ENCODE results near the gene THSD1. TPM values are rescaled to one million over a fixed set of nuclear protein-coding genes. Genes with fewer than 3 reads are reported as not detected.

The THSD1 gene
- polyA plus RNA-seq, 1 of the 3 experiments (the other 2 are of a cell fraction), result 8.9 TPM

DNA sequence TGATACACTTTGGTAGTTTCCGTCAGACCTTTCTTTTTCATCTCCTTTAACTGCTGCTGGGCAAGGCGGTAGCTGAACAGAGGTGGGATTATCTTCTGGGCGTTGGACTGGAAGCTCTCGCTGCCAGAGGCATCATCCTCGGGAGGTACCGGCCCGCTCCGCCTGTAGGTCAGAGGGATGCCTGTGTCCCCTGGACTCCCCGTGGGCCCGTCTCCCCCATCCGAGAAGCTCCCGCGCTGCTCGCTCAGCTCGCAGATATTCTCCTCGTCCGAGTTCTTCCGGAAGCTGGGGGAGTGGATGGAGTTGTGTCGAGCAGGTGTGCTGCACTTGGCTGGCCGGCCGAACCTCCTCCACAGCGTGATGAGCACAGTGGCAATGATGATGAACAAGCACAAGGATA, 27.7 kb downstream of the THSD1 start:
- H3K9ac ChIP-seq, result no peak overlapping the region
- H3K4me1 ChIP-seq (ENCODE audit: control insufficient read depth in 1 of 2, insufficient read depth in 2 of 2, low read depth in 1 of 2, low read length in 1 of 2), result no peaks in the 10 kb centered on the region
- no peaks in the 10 kb centered on the region for H3K9me3 ChIP-seq
- H3F3A ChIP-seq (replicated peaks; ENCODE audit: insufficient read depth), result peaks cover 6% of the 10 kb centered on the region
- TF ChIP-seq JUND (IDR thresholded peaks at IDR 0.05) (no peak), EP300 (IDR thresholded peaks at IDR 0.05; ENCODE audit: borderline replicate concordance in 1 of 2, low read depth in 1 of 2, low read length in 1 of 2) (no peak)
- TF ChIP-seq, protein P1, sequence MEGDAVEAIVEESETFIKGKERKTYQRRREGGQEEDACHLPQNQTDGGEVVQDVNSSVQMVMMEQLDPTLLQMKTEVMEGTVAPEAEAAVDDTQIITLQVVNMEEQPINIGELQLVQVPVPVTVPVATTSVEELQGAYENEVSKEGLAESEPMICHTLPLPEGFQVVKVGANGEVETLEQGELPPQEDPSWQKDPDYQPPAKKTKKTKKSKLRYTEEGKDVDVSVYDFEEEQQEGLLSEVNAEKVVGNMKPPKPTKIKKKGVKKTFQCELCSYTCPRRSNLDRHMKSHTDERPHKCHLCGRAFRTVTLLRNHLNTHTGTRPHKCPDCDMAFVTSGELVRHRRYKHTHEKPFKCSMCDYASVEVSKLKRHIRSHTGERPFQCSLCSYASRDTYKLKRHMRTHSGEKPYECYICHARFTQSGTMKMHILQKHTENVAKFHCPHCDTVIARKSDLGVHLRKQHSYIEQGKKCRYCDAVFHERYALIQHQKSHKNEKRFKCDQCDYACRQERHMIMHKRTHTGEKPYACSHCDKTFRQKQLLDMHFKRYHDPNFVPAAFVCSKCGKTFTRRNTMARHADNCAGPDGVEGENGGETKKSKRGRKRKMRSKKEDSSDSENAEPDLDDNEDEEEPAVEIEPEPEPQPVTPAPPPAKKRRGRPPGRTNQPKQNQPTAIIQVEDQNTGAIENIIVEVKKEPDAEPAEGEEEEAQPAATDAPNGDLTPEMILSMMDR (IDR thresholded peaks at IDR 0.05), result no peak
- 97% methylated on average over 22 of the region's 22 CpGs for WGBS (ENCODE audit: low lambda C conversion rate)
- H3K4me3 ChIP-seq (ENCODE audit: low read depth in 2 of 2, low read length in 1 of 2), result no peak overlapping the region
- H3K36me3 ChIP-seq (replicated peaks in 1 of 2; ENCODE audit: control insufficient read depth in 1 of 2, insufficient read depth in 2 of 2, low read length in 1 of 2), result no peaks in the 10 kb centered on the region
- ChIA-PET POLR2A (no interaction called here), CTCF (interaction anchor here (1.0 kb wide), 1 partner anchor 73 kb away, joined by 4 read pairs; no protein-coding TSS in a partner anchor)
- no peaks in the 10 kb centered on the region for H3K27me3 ChIP-seq (ENCODE audit: insufficient read depth)
- no peaks in the 10 kb centered on the region for H4K20me1 ChIP-seq (ENCODE audit: insufficient read depth)
- no peak overlapping the region for H3K27ac ChIP-seq (ENCODE audit: low read depth in 2 of 2, low read length in 1 of 2)
- DNase-seq, result no peak
- H2AFZ ChIP-seq (ENCODE audit: low read depth), result no peak overlapping the region
- no peak overlapping the region for H3K4me2 ChIP-seq
- H3K79me2 ChIP-seq (ENCODE audit: insufficient read depth), result no peaks in the 10 kb centered on the region; the same call in 1 of the 2 replicates
- no peaks in the 10 kb centered on the region for H3K9me2 ChIP-seq

DNA sequence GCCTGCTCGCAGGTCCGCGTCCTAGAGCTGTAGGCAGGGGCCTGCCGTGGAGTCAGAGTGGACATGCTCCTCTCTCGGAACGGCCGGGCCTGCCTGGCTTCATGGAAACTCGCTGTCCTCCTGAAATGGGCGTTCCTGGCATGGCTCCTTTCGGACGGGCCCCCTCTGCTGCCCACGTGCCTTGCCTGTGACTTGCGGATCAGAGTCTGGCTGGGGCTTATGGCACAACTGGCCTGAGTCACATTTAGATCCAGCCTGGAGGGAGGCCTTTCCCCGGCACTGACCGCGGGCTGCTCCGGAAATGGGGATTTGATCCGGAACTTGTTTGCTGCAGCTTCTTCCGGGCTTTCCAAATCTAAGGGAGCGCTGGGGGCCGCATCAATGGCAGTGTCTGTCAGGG, 28.1 kb downstream of the THSD1 start:
- ChIA-PET CTCF (interaction anchor here (1.0 kb wide), 1 partner anchor 73 kb away, joined by 4 read pairs; no protein-coding TSS in a partner anchor), POLR2A (no interaction called here)
- Histone ChIP-seq H3K9me2 (no peaks in the 10 kb centered on the region), H3F3A (replicated peaks; ENCODE audit: insufficient read depth) (peaks cover 6% of the 10 kb centered on the region), H3K4me2 (no peak overlapping the region), H3K9me3 (no peaks in the 10 kb centered on the region), H3K27me3 (ENCODE audit: insufficient read depth) (no peaks in the 10 kb centered on the region), H3K27ac (ENCODE audit: low read depth in 2 of 2, low read length in 1 of 2) (no peak overlapping the region), H4K20me1 (ENCODE audit: insufficient read depth) (no peaks in the 10 kb centered on the region), H3K4me3 (ENCODE audit: low read depth in 2 of 2, low read length in 1 of 2) (no peak overlapping the region), H3K36me3 (replicated peaks in 1 of 2; ENCODE audit: control insufficient read depth in 1 of 2, insufficient read depth in 2 of 2, low read length in 1 of 2) (no peaks in the 10 kb centered on the region), H3K9ac (no peak overlapping the region), H3K79me2 (ENCODE audit: insufficient read depth) (no peaks in the 10 kb centered on the region; the same call in 1 of the 2 replicates), H3K4me1 (ENCODE audit: control insufficient read depth in 1 of 2, insufficient read depth in 2 of 2, low read depth in 1 of 2, low read length in 1 of 2) (no peaks in the 10 kb centered on the region), H2AFZ (ENCODE audit: low read depth) (no peak overlapping the region)
- 97% methylated on average over 13 of the region's 21 CpGs for WGBS (ENCODE audit: low lambda C conversion rate)
- DNase-seq, result no peak
- TF ChIP-seq FOXM1 (IDR thresholded peaks at IDR 0.05; ENCODE audit: low read depth) (no peak), NRF1 (IDR thresholded peaks at IDR 0.05; ENCODE audit: low read depth, low read length) (no peak), FOXJ3 (CRISPR knock-in tag; IDR thresholded peaks at IDR 0.05) (no peak), SMC3 (IDR thresholded peaks at IDR 0.05; ENCODE audit: low read depth, low read length) (no peak), TAF1 (IDR thresholded peaks at IDR 0.05; ENCODE audit: borderline replicate concordance, low read depth, low read length) (no peak), FOSL2 (IDR thresholded peaks at IDR 0.05; ENCODE audit: borderline replicate concordance, low read depth) (no peak), RFX5 (IDR thresholded peaks at IDR 0.05; ENCODE audit: low read length) (no peak), RXRA (IDR thresholded peaks at IDR 0.05; ENCODE audit: borderline replicate concordance, low read depth) (no peak), RAD21 (IDR thresholded peaks at IDR 0.05; ENCODE audit: low read length) (no peak), MEF2A (IDR thresholded peaks at IDR 0.05; ENCODE audit: borderline replicate concordance, low read depth) (no peak), EP300 (IDR thresholded peaks at IDR 0.05; ENCODE audit: borderline replicate concordance in 1 of 2, low read depth in 1 of 2, low read length in 1 of 2) (no peak), EZH2phosphoT487 (IDR thresholded peaks at IDR 0.05; ENCODE audit: borderline replicate concordance, low read depth) (no peak), YY1 (IDR thresholded peaks at IDR 0.05; ENCODE audit: low read depth) (no peak), MXI1 (IDR thresholded peaks at IDR 0.05; ENCODE audit: low read depth, low read length) (no peak), RCOR1 (IDR thresholded peaks at IDR 0.05; ENCODE audit: low read length) (no peak)
- TF ChIP-seq, protein P2, sequence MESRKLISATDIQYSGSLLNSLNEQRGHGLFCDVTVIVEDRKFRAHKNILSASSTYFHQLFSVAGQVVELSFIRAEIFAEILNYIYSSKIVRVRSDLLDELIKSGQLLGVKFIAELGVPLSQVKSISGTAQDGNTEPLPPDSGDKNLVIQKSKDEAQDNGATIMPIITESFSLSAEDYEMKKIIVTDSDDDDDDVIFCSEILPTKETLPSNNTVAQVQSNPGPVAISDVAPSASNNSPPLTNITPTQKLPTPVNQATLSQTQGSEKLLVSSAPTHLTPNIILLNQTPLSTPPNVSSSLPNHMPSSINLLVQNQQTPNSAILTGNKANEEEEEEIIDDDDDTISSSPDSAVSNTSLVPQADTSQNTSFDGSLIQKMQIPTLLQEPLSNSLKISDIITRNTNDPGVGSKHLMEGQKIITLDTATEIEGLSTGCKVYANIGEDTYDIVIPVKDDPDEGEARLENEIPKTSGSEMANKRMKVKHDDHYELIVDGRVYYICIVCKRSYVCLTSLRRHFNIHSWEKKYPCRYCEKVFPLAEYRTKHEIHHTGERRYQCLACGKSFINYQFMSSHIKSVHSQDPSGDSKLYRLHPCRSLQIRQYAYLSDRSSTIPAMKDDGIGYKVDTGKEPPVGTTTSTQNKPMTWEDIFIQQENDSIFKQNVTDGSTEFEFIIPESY (IDR thresholded peaks at IDR 0.05; ENCODE audit: borderline replicate concordance, low read depth), result no peak
- TF ChIP-seq, protein P3, sequence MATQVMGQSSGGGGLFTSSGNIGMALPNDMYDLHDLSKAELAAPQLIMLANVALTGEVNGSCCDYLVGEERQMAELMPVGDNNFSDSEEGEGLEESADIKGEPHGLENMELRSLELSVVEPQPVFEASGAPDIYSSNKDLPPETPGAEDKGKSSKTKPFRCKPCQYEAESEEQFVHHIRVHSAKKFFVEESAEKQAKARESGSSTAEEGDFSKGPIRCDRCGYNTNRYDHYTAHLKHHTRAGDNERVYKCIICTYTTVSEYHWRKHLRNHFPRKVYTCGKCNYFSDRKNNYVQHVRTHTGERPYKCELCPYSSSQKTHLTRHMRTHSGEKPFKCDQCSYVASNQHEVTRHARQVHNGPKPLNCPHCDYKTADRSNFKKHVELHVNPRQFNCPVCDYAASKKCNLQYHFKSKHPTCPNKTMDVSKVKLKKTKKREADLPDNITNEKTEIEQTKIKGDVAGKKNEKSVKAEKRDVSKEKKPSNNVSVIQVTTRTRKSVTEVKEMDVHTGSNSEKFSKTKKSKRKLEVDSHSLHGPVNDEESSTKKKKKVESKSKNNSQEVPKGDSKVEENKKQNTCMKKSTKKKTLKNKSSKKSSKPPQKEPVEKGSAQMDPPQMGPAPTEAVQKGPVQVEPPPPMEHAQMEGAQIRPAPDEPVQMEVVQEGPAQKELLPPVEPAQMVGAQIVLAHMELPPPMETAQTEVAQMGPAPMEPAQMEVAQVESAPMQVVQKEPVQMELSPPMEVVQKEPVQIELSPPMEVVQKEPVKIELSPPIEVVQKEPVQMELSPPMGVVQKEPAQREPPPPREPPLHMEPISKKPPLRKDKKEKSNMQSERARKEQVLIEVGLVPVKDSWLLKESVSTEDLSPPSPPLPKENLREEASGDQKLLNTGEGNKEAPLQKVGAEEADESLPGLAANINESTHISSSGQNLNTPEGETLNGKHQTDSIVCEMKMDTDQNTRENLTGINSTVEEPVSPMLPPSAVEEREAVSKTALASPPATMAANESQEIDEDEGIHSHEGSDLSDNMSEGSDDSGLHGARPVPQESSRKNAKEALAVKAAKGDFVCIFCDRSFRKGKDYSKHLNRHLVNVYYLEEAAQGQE (IDR thresholded peaks at IDR 0.05; ENCODE audit: low read depth, low read length), result no peak
- TF ChIP-seq, protein P4, sequence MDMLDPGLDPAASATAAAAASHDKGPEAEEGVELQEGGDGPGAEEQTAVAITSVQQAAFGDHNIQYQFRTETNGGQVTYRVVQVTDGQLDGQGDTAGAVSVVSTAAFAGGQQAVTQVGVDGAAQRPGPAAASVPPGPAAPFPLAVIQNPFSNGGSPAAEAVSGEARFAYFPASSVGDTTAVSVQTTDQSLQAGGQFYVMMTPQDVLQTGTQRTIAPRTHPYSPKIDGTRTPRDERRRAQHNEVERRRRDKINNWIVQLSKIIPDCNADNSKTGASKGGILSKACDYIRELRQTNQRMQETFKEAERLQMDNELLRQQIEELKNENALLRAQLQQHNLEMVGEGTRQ (IDR thresholded peaks at IDR 0.05; ENCODE audit: borderline replicate concordance, low read depth, low read length), result no peak

Data from SK-N-SH (cell line).